GM12878 (cell line): ENCODE results near the gene COLQ.

Experiments used
- CTCF ChIP-seq, 3 experiments: IDR thresholded peaks in 2 of 3; conservative IDR thresholded peaks in 1 of 3; 2 replicates each; pipeline ENCODE4 v1.5.1; 2011; ENCODE audit warnings: low read depth in 3 of 3, low read length in 3 of 3, mild to moderate bottlenecking in 3 of 3, control low read depth in 2 of 3, moderate library complexity in 2 of 3, inconsistent platforms in 1 of 3, mixed read lengths in 1 of 3; ENCODE audit not compliant: control insufficient read depth in 2 of 3, insufficient read depth in 1 of 3; ENCODE audit errors: extremely low read depth in 1 of 3
- MAX ChIP-seq: IDR thresholded peaks from 2 replicates; pipeline ENCODE4 v1.6.1; 2012; ENCODE audit warnings: low read depth, low read length, improper control_type of control experiment
- MXI1 ChIP-seq: fragments of 150-350 bp; IDR thresholded peaks from 2 replicates; pipeline ENCODE4 v1.6.1; 2011; ENCODE audit warnings: low read depth, mild to moderate bottlenecking, inconsistent platforms, low read length, improper control_type of control experiment
- MYC ChIP-seq: IDR thresholded peaks from 2 replicates; pipeline ENCODE4 v1.6.1; 2011; ENCODE audit warnings: mild to moderate bottlenecking, low read length, moderate library complexity, inconsistent platforms; ENCODE audit not compliant: insufficient read depth, insufficient replicate concordance, insufficient read length, severe bottlenecking
- NFYA ChIP-seq: IDR thresholded peaks from 2 replicates; pipeline ENCODE4 v1.6.1; 2011; ENCODE audit warnings: low read depth, mild to moderate bottlenecking, low read length, improper control_type of control experiment, borderline replicate concordance
- POLR2AphosphoS5 ChIP-seq: IDR thresholded peaks from 2 replicates; pipeline ENCODE4 v1.6.1; 2011; ENCODE audit warnings: mild to moderate bottlenecking, low read length, inconsistent platforms
- ZBTB4 ChIP-seq: fragments of 450-650 bp; formaldehyde crosslinking; IDR thresholded peaks from 2 replicates; pipeline ENCODE4 v1.4.0; 2022; ENCODE audit warnings: mild to moderate bottlenecking, moderate library complexity

- TF ChIP-seq MXI1 = no peak
- no peak for TF ChIP-seq ZBTB4 (CRISPR knock-in tag)
- no peak for TF ChIP-seq MAX
- TF ChIP-seq POLR2AphosphoS5 = no peak
- TF ChIP-seq CTCF (IDR thresholded peaks at IDR 0.05 in 2 of 3, conservative IDR thresholded peaks at IDR 0.05 in 1 of 3; ENCODE audit: control insufficient read depth in 2 of 3, extremely low read depth in 1 of 3, insufficient read depth in 1 of 3, low read depth in 3 of 3, low read length in 3 of 3) = no peak
- no peak for TF ChIP-seq NFYA
- TF ChIP-seq MYC = no peak
Measured at GRCh38 chr3:15458212-15458780, 63.2 kb downstream of the COLQ start.
